ENCODE measurements around the gene THADA.
"Not testable (repeated sequence)": the region's sequence is repeated elsewhere in the genome, so short reads cannot be mapped to it uniquely, and the experiment has no call there.

The THADA gene

DNA sequence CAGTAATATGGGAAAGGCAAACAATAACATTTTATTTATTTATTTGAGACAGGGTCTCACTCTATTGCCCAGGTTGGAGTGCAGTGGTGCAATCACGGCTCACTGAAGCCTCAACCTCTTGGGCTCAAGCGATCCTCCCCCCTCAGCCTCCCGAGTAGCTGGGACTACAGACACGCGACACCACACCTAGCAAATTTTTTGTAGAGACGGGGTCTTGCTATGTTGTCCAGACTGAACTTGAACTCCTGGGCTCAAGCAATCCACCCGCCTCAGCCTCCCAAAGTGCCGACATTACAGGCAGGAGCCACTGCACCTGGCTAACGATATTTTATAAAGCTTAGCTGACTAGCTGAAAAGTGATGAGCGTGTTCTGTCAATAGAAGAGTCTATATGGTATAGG, 23.7 kb upstream of the THADA start:
- Histone ChIP-seq H3K27ac (ENCODE audit: low read length) (no peak overlapping the region), H3K4me3 (ENCODE audit: low read length) (no peak overlapping the region), H3K9ac (ENCODE audit: low read depth, low read length) (no peak overlapping the region), H3K27me3 (ENCODE audit: insufficient read depth, low read length) (no peaks in the 10 kb centered on the region), H3K9me3 (ENCODE audit: insufficient read depth, low read depth, low read length) (no peaks in the 10 kb centered on the region), H3K36me3 (ENCODE audit: insufficient read depth, low read depth, low read length) (no peaks in the 10 kb centered on the region), H3K4me1 (ENCODE audit: insufficient read depth, low read length) (no peaks in the 10 kb centered on the region)

DNA sequence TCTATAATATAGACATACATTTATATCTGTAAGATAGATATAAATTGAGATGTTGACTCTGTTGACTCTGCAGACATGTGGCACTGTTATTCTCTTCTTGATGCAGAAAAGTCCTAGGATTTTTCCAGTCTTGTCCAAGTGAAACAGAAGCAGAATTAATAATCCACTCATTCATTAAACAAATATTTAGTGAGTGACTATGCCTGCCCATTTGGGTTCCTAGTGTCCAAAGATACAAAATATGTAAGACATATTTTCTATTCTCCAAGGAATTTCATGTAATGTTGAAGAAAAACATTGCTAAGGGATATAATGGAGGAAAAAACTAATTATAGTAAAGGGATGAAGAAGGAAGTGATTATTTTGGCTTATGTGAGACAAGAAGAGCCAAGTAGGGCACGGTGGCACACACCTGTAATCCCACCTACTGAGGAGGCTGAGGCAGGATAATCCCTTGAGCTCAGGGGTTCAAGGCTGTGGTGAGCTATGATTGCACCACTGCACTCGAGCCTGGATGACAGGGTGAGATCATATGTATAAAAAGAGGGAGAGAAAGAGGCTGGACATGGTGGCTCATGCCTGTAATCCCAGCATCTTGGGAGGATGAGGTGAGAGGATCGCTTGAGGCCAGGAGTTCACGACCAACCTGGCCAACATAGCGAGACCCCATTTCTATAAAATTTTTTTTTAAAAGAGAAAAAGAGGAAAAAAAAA, 21.3 kb upstream of the THADA start:
- no peaks in the 10 kb centered on the region for H3K36me3 ChIP-seq (ENCODE audit: insufficient read depth, low read depth, low read length)
- no peaks in the 10 kb centered on the region for H3K27me3 ChIP-seq (ENCODE audit: insufficient read depth, low read length)
- no peak overlapping the region for H3K4me3 ChIP-seq (ENCODE audit: low read length)
- no peaks in the 10 kb centered on the region for H3K4me1 ChIP-seq (ENCODE audit: insufficient read depth, low read length)
- H3K9me3 ChIP-seq (ENCODE audit: insufficient read depth, low read depth, low read length) = no peaks in the 10 kb centered on the region
- no peak overlapping the region for H3K9ac ChIP-seq (ENCODE audit: low read depth, low read length)
- no peak overlapping the region for H3K27ac ChIP-seq (ENCODE audit: low read length)

GRCh38 chr2:43612944-43613343, 17.1 kb upstream of the THADA start:
- H3K4me1 ChIP-seq (ENCODE audit: insufficient read depth, low read length) = peaks cover 3% of the 10 kb centered on the region; the same call in 1 of the 2 replicates
- H3K9me3 ChIP-seq (ENCODE audit: insufficient read depth, low read depth, low read length) = no peaks in the 10 kb centered on the region
- H3K27ac ChIP-seq (ENCODE audit: low read length) = no peak overlapping the region
- H3K36me3 ChIP-seq (ENCODE audit: insufficient read depth, low read depth, low read length) = no peaks in the 10 kb centered on the region
- H3K4me3 ChIP-seq (ENCODE audit: low read length) = no peak overlapping the region
- no peak overlapping the region for H3K9ac ChIP-seq (ENCODE audit: low read depth, low read length)
- no peaks in the 10 kb centered on the region for H3K27me3 ChIP-seq (ENCODE audit: insufficient read depth, low read length)

GRCh38 chr2:43611987-43612894, 16.4 kb upstream of the THADA start:
- no peaks in the 10 kb centered on the region for H3K9me3 ChIP-seq (ENCODE audit: insufficient read depth, low read depth, low read length)

GRCh38 chr2:43610361-43610760, 14.5 kb upstream of the THADA start:
- no peaks in the 10 kb centered on the region for H3K9me3 ChIP-seq (ENCODE audit: insufficient read depth, low read depth, low read length)
- H3K4me1 ChIP-seq (ENCODE audit: insufficient read depth, low read length) = peaks cover 7% of the 10 kb centered on the region; the same call in 1 of the 2 replicates
- H3K4me3 ChIP-seq (ENCODE audit: low read length) = no peak overlapping the region
- no peak overlapping the region for H3K27ac ChIP-seq (ENCODE audit: low read length)
- no peaks in the 10 kb centered on the region for H3K36me3 ChIP-seq (ENCODE audit: insufficient read depth, low read depth, low read length)
- H3K9ac ChIP-seq (ENCODE audit: low read depth, low read length) = no peak overlapping the region
- H3K27me3 ChIP-seq (ENCODE audit: insufficient read depth, low read length) = no peaks in the 10 kb centered on the region

More at GRCh38 chr2:43611987-43612894, 16.4 kb upstream of the THADA start:
- no peak overlapping the region for H3K4me3 ChIP-seq (ENCODE audit: low read length)
- peaks cover 3% of the 10 kb centered on the region; the same call in 1 of the 2 replicates for H3K4me1 ChIP-seq (ENCODE audit: insufficient read depth, low read length)
- H3K27me3 ChIP-seq (ENCODE audit: insufficient read depth, low read length) = no peaks in the 10 kb centered on the region
- H3K36me3 ChIP-seq (ENCODE audit: insufficient read depth, low read depth, low read length) = no peaks in the 10 kb centered on the region
- no peak overlapping the region for H3K9ac ChIP-seq (ENCODE audit: low read depth, low read length)
- H3K27ac ChIP-seq (ENCODE audit: low read length) = no peak overlapping the region

GRCh38 chr2:43609290-43609918, 13.6 kb upstream of the THADA start:
- Histone ChIP-seq H3K36me3 (ENCODE audit: insufficient read depth, low read depth, low read length) (no peaks in the 10 kb centered on the region), H3K9me3 (ENCODE audit: insufficient read depth, low read depth, low read length) (no peaks in the 10 kb centered on the region), H3K4me3 (ENCODE audit: low read length) (no peak overlapping the region), H3K9ac (ENCODE audit: low read depth, low read length) (no peak overlapping the region), H3K27me3 (ENCODE audit: insufficient read depth, low read length) (no peaks in the 10 kb centered on the region), H3K27ac (ENCODE audit: low read length) (no peak overlapping the region), H3K4me1 (ENCODE audit: insufficient read depth, low read length) (peaks cover 7% of the 10 kb centered on the region; the same call in 1 of the 2 replicates)

DNA sequence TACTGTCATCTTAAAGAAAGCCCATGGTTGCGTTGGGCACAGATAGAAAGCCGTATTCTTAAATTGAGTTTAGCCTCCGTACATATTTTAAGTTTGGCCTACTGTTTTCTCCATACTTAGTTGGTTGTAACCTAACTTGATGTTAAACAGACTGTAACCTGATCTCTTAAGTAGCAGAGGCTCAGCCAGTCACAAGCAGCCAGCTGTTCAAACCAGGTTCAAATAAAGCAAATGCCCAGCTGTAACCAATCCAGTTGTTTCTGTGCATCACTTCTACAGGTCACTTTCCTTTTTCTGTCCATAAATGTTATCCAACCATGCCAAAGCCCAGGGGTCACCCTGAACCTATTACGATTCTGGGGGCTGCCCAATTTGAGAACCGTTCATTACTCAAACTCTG, 10.0 kb upstream of the THADA start:
- Histone ChIP-seq H3K9me3 (ENCODE audit: insufficient read depth, low read depth, low read length) (no peaks in the 10 kb centered on the region), H3K27me3 (ENCODE audit: insufficient read depth, low read length) (no peaks in the 10 kb centered on the region)

GRCh38 chr2:43605079-43605655, 9.3 kb upstream of the THADA start:
- H3K36me3 ChIP-seq (ENCODE audit: insufficient read depth, low read depth, low read length) = no peaks in the 10 kb centered on the region
- no peaks in the 10 kb centered on the region for H3K9me3 ChIP-seq (ENCODE audit: insufficient read depth, low read depth, low read length)
- H3K9ac ChIP-seq (ENCODE audit: low read depth, low read length) = no peak overlapping the region
- H3K27ac ChIP-seq (ENCODE audit: low read length) = no peak overlapping the region
- peaks cover 7% of the 10 kb centered on the region; the same call in 1 of the 2 replicates for H3K4me1 ChIP-seq (ENCODE audit: insufficient read depth, low read length)
- no peak overlapping the region for H3K4me3 ChIP-seq (ENCODE audit: low read length)
- no peaks in the 10 kb centered on the region for H3K27me3 ChIP-seq (ENCODE audit: insufficient read depth, low read length)

More for the DNA sequence above, 10.0 kb upstream of the THADA start:
- Histone ChIP-seq H3K27ac (ENCODE audit: low read length) (no peak overlapping the region), H3K9ac (ENCODE audit: low read depth, low read length) (no peak overlapping the region), H3K4me3 (ENCODE audit: low read length) (no peak overlapping the region), H3K36me3 (ENCODE audit: insufficient read depth, low read depth, low read length) (no peaks in the 10 kb centered on the region), H3K4me1 (ENCODE audit: insufficient read depth, low read length) (peaks cover 7% of the 10 kb centered on the region; the same call in 1 of the 2 replicates)

GRCh38 chr2:43604674-43605073, 8.8 kb upstream of the THADA start:
- Histone ChIP-seq H3K9me3 (ENCODE audit: insufficient read depth, low read depth, low read length) (no peaks in the 10 kb centered on the region), H3K4me1 (ENCODE audit: insufficient read depth, low read length) (peaks cover 7% of the 10 kb centered on the region; the same call in 1 of the 2 replicates), H3K9ac (ENCODE audit: low read depth, low read length) (no peak overlapping the region), H3K4me3 (ENCODE audit: low read length) (no peak overlapping the region), H3K27me3 (ENCODE audit: insufficient read depth, low read length) (no peaks in the 10 kb centered on the region), H3K36me3 (ENCODE audit: insufficient read depth, low read depth, low read length) (no peaks in the 10 kb centered on the region), H3K27ac (ENCODE audit: low read length) (no peak overlapping the region)

DNA sequence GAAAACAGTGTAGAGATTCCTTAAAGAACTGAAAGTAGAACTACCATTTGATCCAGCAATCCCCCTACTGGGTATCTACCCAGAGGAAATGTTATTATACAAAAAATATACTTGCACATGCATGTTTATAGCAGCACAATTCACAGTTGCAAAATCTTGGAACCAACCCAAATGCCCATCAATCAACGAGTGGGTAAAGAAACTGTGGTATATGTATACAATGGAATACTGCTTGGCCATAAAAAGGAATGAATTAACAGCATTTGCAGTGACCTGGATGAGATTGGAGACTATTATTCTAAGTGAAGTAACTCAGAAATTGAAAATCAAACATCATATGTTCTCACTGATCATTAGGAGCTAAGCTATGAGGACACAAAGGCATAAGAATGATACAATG, 4.8 kb upstream of the THADA start:
- H3K9me3 ChIP-seq (ENCODE audit: insufficient read depth, low read depth, low read length); H3K36me3 ChIP-seq (ENCODE audit: insufficient read depth, low read depth, low read length); H3K9ac ChIP-seq (ENCODE audit: low read depth, low read length); H3K27me3 ChIP-seq (ENCODE audit: insufficient read depth, low read length); H3K4me1 ChIP-seq (ENCODE audit: insufficient read depth, low read length); H3K27ac ChIP-seq (ENCODE audit: low read length); H3K4me3 ChIP-seq (ENCODE audit: low read length): not testable (repeated sequence)

- H3K27ac ChIP-seq (ENCODE audit: low read length) = no peak overlapping the region
- peaks cover 5% of the 10 kb centered on the region; the same call in 1 of the 2 replicates for H3K4me1 ChIP-seq (ENCODE audit: insufficient read depth, low read length)
- H3K4me3 ChIP-seq (ENCODE audit: low read length) = peak overlapping the region; percentile 89
- H3K9ac ChIP-seq (ENCODE audit: low read depth, low read length) = peak overlapping the region; percentile 98; the same call in 1 of the 2 replicates
- H3K9me3 ChIP-seq (ENCODE audit: insufficient read depth, low read depth, low read length) = no peaks in the 10 kb centered on the region
- peaks cover 25% of the 10 kb centered on the region for H3K36me3 ChIP-seq (ENCODE audit: insufficient read depth, low read depth, low read length)
- no peaks in the 10 kb centered on the region for H3K27me3 ChIP-seq (ENCODE audit: insufficient read depth, low read length)
These were observed 963 bp downstream of the THADA start for GRCh38 chr2:43594875-43595274.

Data from iPS-20b (cell line).